ENCODE results near the gene RGL3.

The RGL3 gene

DNA sequence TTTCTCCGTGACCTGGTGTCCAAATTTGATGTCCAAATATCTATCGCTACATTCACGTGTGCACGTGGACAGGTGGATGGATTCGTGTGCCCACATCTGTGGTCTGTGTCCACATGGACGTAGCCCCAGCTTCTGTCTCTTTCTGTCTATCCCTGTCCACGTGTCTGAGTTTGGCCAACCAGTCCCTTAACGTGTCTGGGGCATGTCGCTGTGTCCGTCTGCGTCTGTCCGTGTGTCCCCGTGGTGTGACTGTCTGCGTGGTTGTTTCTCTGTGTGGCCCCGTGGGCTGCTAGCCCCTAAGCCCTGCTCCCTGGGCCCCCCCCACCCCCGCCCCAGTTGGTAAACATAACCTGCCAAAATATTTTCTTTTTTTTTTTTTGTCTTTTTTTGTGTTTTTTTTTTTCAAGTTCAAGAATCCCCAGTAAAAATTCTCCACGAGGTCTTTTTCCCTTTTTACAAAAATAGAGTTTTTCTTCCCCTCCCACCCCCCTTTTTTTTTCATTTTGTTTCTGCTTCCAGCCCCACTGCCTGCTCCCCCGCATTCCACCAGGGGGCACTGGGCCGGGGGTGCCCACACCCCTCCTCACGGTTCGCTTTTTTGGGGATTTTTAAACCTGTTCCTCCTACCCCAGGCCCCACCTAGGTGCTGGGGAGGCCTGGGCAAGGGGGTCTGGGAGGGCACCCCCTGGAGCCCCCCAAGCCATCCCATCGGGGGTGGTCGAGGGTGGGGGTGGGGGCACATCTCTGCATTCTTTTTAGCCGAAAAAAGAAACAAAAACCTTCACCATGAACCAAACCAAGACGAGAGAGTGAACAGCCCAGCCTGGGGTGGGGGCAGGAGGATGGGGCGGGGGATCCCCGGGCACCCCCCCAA, 34.6 kb upstream of the RGL3 start:
- no peak overlapping the region for H3K4me3 ChIP-seq (ENCODE audit: control insufficient read depth, low read depth, low read length)
- DNase-seq (ENCODE audit: low read depth) = no peak
- TF ChIP-seq, protein P1, sequence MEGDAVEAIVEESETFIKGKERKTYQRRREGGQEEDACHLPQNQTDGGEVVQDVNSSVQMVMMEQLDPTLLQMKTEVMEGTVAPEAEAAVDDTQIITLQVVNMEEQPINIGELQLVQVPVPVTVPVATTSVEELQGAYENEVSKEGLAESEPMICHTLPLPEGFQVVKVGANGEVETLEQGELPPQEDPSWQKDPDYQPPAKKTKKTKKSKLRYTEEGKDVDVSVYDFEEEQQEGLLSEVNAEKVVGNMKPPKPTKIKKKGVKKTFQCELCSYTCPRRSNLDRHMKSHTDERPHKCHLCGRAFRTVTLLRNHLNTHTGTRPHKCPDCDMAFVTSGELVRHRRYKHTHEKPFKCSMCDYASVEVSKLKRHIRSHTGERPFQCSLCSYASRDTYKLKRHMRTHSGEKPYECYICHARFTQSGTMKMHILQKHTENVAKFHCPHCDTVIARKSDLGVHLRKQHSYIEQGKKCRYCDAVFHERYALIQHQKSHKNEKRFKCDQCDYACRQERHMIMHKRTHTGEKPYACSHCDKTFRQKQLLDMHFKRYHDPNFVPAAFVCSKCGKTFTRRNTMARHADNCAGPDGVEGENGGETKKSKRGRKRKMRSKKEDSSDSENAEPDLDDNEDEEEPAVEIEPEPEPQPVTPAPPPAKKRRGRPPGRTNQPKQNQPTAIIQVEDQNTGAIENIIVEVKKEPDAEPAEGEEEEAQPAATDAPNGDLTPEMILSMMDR (IDR thresholded peaks at IDR 0.05; ENCODE audit: control insufficient read depth, insufficient read depth, low read depth, low read length, missing control alignments) = peak; percentile 33

- H3K4me3 ChIP-seq (ENCODE audit: control insufficient read depth, low read depth, low read length) = no peak overlapping the region
- no peak for DNase-seq (ENCODE audit: low read depth)
- TF ChIP-seq, protein P1 (IDR thresholded peaks at IDR 0.05; ENCODE audit: control insufficient read depth, insufficient read depth, low read depth, low read length, missing control alignments) = no peak
These were observed 33.7 kb upstream of the RGL3 start for GRCh38 chr19:11452620-11453310.

DNA sequence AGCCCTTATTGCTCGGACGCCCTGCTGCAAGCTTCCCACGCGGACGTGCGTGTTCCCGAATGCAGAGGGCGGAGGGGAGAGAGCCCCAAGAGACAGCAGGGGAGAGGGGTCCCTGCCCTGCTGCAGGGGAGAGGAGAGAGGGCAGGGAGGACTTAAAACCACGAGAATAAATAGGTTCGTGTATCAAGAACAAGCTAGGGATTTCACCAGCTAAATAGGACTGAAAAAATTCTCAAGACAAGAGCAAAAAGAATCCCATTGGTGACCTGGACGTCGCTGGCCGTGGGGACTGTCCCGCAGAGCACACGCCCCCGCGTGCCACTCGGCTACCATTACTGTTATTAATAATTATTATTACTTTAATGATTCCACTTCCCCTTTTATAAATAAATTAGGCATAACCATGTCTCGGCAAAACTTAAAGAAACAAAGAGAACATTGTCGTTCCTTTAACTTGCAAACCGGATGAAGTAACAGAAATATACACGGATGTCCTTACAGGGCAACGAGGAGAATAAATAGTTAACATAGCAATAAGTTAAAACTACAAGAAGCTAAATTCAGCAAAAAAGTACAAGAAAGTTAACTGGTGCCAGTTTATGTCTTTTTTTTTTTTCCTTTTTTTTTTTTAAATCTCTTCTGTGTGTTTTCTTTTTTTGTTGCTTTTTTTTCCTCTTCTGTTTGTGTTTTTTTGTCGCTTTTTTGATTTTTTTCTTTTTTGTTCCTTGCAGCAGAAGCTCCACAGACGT, 32.9 kb upstream of the RGL3 start:
- TF ChIP-seq, protein P1 (IDR thresholded peaks at IDR 0.05; ENCODE audit: control insufficient read depth, insufficient read depth, low read depth, low read length, missing control alignments) = no peak
- no peak for DNase-seq (ENCODE audit: low read depth)
- H3K4me3 ChIP-seq (ENCODE audit: control insufficient read depth, low read depth, low read length) = no peak overlapping the region

GRCh38 chr19:11451327-11451870, 32.3 kb upstream of the RGL3 start:
- H3K4me3 ChIP-seq (ENCODE audit: control insufficient read depth, low read depth, low read length) = no peak overlapping the region
- TF ChIP-seq, protein P1 (IDR thresholded peaks at IDR 0.05; ENCODE audit: control insufficient read depth, insufficient read depth, low read depth, low read length, missing control alignments) = no peak
- no peak for DNase-seq (ENCODE audit: low read depth)

- H3K4me3 ChIP-seq (ENCODE audit: control insufficient read depth, low read depth, low read length) = no peak overlapping the region
- no peak for DNase-seq (ENCODE audit: low read depth)
- TF ChIP-seq, protein P1 (IDR thresholded peaks at IDR 0.05; ENCODE audit: control insufficient read depth, insufficient read depth, low read depth, low read length, missing control alignments) = no peak
These were observed 31.6 kb upstream of the RGL3 start for GRCh38 chr19:11450570-11451326.

All from AG09309 (cell line).